GM12878 (cell line): ENCODE results near the gene GLI2. TPM values are rescaled to one million over a fixed set of nuclear protein-coding genes. Genes with fewer than 3 reads are reported as not detected.

Experiments
- ATAC-seq: fragments of 200-7000 bp; cut with Tn5 transposase; 3 replicates; pipeline ENCODE4 v1.9.1; 2020; ENCODE audit warnings: mild to moderate bottlenecking, moderate library complexity
- BruUV-seq: library from RNA; stranded (reverse); fragments of 400-500 nt; replicated peaks from 2 replicates; lab custom pipeline; 2021; lab: Mats Ljungman, UMichigan
- CTCF ChIA-PET: fragments of 300-600 bp; sonication (Branson Sonifier 250); formaldehyde crosslinking; extraction: SDS; loops from one replicate; lab custom pipeline; 2021; ENCODE audit warnings: inconsistent platforms; lab: Yijun Ruan, JAX
- POLR2A ChIA-PET: fragments of 350-600 bp; formaldehyde crosslinking; extraction: SDS; loops from one replicate; lab custom pipeline; 2021; ENCODE audit warnings: inconsistent platforms; lab: Charles Lee
- RAD21 ChIA-PET: fragments of 300-600 bp; sonication (Branson Sonifier 250); formaldehyde crosslinking; loops from one replicate; lab custom pipeline; 2023; ENCODE audit warnings: antibody characterized with exemption; ENCODE audit not compliant: unreplicated experiment; lab: Charles Lee
- SMC1A ChIA-PET: fragments of 300-600 bp; sonication (Branson Sonifier 250); formaldehyde crosslinking; loops from one replicate; lab custom pipeline; 2023; ENCODE audit not compliant: unreplicated experiment, uncharacterized antibody; lab: Charles Lee
- DNase-seq: peaks from one replicate; pipeline ENCODE4 v3.0.0-alpha.2; 2011; ENCODE audit warnings: low read depth, low spot score
- FAIRE-seq: peaks from 3 replicates; lab custom pipeline; 2011; peaks lifted over from hg19 to GRCh38; lab: Jason Lieb, UNC
- H2AFZ ChIP-seq: 2 replicates; pipeline ENCODE4 v1.6.0; 2011; ENCODE audit warnings: low read depth, low read length, control low read depth; ENCODE audit not compliant: control insufficient read depth
- H3K27ac ChIP-seq: 2 replicates; pipeline ENCODE4 v1.5.1; 2011; ENCODE audit warnings: control low read depth; ENCODE audit not compliant: control insufficient read depth, insufficient read depth
- H3K27me3 ChIP-seq, 2 experiments: replicated peaks in 1 of 2; 2 replicates each; pipeline versions ENCODE4 v1.6.0 to v1.6.1; 2011; ENCODE audit warnings: low read length in 1 of 2; ENCODE audit not compliant: control insufficient read depth in 2 of 2, insufficient read depth in 2 of 2
- H3K36me3 ChIP-seq, 2 experiments: 2 replicates each; pipeline ENCODE4 v1.5.1; 2011; ENCODE audit warnings: low read length in 1 of 2; ENCODE audit not compliant: control insufficient read depth in 2 of 2, insufficient read depth in 2 of 2
- H3K4me1 ChIP-seq: 2 replicates; pipeline ENCODE4 v1.6.1; 2011; ENCODE audit warnings: mild to moderate bottlenecking, low read length, moderate library complexity, mixed read lengths; ENCODE audit not compliant: control insufficient read depth, insufficient read depth
- H3K4me2 ChIP-seq: 2 replicates; pipeline ENCODE4 v1.6.0; 2011; ENCODE audit warnings: control low read depth; ENCODE audit not compliant: control insufficient read depth, insufficient read depth
- H3K4me3 ChIP-seq: fragments of 200-600 bp; sonication (generic); 2 replicates; pipeline ENCODE4 v1.5.1; 2016
- H3K79me2 ChIP-seq: 2 replicates; pipeline ENCODE4 v1.6.0; 2011; ENCODE audit warnings: low read length; ENCODE audit not compliant: control insufficient read depth, insufficient read depth
- H3K9ac ChIP-seq: 2 replicates; pipeline ENCODE4 v1.8.0; 2011; ENCODE audit warnings: low read length, control low read depth, mixed read lengths; ENCODE audit not compliant: control insufficient read depth, insufficient read depth
- H3K9me3 ChIP-seq: replicated peaks from 3 replicates; pipeline ENCODE4 v1.5.1; 2011; ENCODE audit warnings: mild to moderate bottlenecking, low read length; ENCODE audit not compliant: control insufficient read depth, insufficient read depth
- H4K20me1 ChIP-seq: 2 replicates; pipeline ENCODE4 v1.6.0; 2011; ENCODE audit not compliant: control insufficient read depth, insufficient read depth
- EZH2 ChIP-seq: IDR thresholded peaks from 2 replicates; pipeline ENCODE4 v1.6.1; 2012; ENCODE audit warnings: low read depth, mild to moderate bottlenecking, control low read depth, inconsistent platforms, low read length, borderline replicate concordance; ENCODE audit not compliant: control insufficient read depth
- FOS ChIP-seq: IDR thresholded peaks from 3 replicates; pipeline ENCODE4 v1.6.1; 2011; ENCODE audit warnings: borderline replicate concordance; ENCODE audit not compliant: insufficient read length; ENCODE audit errors: extremely low read depth
- NBN ChIP-seq: fragments of 450-650 bp; IDR thresholded peaks from 2 replicates; pipeline ENCODE4 v1.6.1; 2016
- NR2C1 ChIP-seq: fragments of 450-650 bp; IDR thresholded peaks from 2 replicates; pipeline ENCODE4 v1.6.1; 2017; ENCODE audit warnings: antibody characterized with exemption, mild to moderate bottlenecking, moderate library complexity
- SUPT20H ChIP-seq: IDR thresholded peaks from 2 replicates; pipeline ENCODE4 v1.6.1; 2011; ENCODE audit warnings: low read depth, mild to moderate bottlenecking, low read length, moderate library complexity, borderline replicate concordance; ENCODE audit not compliant: control insufficient read depth
- YY1 ChIP-seq: IDR thresholded peaks from 2 replicates; pipeline ENCODE4 v1.6.1; 2011; ENCODE audit warnings: low read depth, mild to moderate bottlenecking, low read length
- ZNF217 ChIP-seq: fragments of 450-650 bp; IDR thresholded peaks from 2 replicates; pipeline ENCODE4 v1.6.1; 2017; ENCODE audit warnings: antibody characterized with exemption, mild to moderate bottlenecking
- in situ Hi-C: fragments of 300-500 bp; cut with MboI; formaldehyde crosslinking; loops from 9 replicates; pipeline ENCODE4 v1.14.3; 2018; ENCODE audit warnings: mixed read lengths
- intact Hi-C: fragments of 100-400 bp; cut with micrococcal nuclease; formaldehyde crosslinking; loops from one replicate; pipeline ENCODE4 v1.14.2; 2022; ENCODE audit not compliant: unreplicated experiment
- polyA plus RNA-seq, 11 experiments: library from polyadenylated mRNA; depleted of rRNA in 4 of 11; unstranded in 6 of 11; stranded (reverse) in 5 of 11; fragments of >200 nt; fragmentation: Nextera tagmentation in 4 of 11; fragmentation: Illumina TruSeq in 1 of 11; extraction: Ambion mirVana in 4 of 11; extraction: Trizol in 1 of 11; gene quantifications; 1 replicate in 1 of 11; 2 replicates in 10 of 11; pipeline versions ENCODE4 v1.2.1 to v1.2.3, GENCODE V29; 2011 to 2016; ENCODE audit warnings: inconsistent platforms in 2 of 11, missing spikeins in 2 of 11, low read depth in 1 of 11
- total RNA-seq, 4 experiments: library from RNA; depleted of rRNA in 3 of 4; stranded (reverse); fragments of >200 nt in 3 of 4; fragmentation: Illumina TruSeq in 1 of 4; extraction: Trizol in 1 of 4; gene quantifications; 2 replicates each; pipeline versions ENCODE4 v1.2.1 to v1.2.3, GENCODE V29; 2013 to 2021
- TF ChIP-seq, protein P1 (sequence below): IDR thresholded peaks from 2 replicates; pipeline ENCODE4 v1.6.1; 2011; ENCODE audit warnings: borderline replicate concordance, low read depth, mild to moderate bottlenecking, moderate library complexity, low read length; ENCODE audit not compliant: insufficient read depth, poor library complexity, severe bottlenecking

The GLI2 gene
- total and polyA plus RNA-seq, 10 of the 15 experiments (the other 5 are each of a cell fraction or from before 2014, with no cell fraction given) = 0.01 TPM; not detected in 9

DNA sequence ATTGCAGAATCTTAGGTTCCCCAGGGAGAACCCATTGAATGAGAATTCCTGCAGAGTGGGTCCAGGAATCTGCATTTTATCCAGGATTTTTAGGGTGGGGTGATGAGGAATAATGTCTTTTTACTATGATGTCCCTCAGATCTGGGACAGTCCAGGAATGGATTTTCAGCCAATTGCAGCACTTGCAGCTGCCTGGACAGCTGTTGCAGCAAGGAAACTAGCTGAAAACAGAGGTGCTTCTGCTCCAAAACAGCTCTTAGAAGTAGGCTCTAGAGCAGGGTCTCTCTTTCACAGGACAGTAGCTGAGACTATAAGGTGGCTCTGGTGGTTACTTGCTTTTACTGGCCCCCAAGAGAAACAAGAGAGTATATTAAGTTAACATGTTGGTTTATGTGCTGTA is 9.1 kb downstream of the GLI2 start:
- Histone ChIP-seq H3K27ac (no peak overlapping the region), H2AFZ (no peak overlapping the region), H3K79me2 (no peaks in the 10 kb centered on the region), H3K9me3 (no peaks in the 10 kb centered on the region), H3K4me2 (no peak overlapping the region), H3K27me3 (peaks cover 4 to 5% of the 10 kb centered on the region in 2 experiments; a peak in 3 of 4 replicates), H3K4me1 (no peaks in the 10 kb centered on the region), H3K36me3 (no peaks in the 10 kb centered on the region), H3K9ac (no peak overlapping the region), H3K4me3 (no peak overlapping the region), H4K20me1 (no peaks in the 10 kb centered on the region)
- ChIA-PET SMC1A (no interaction called here), CTCF (no interaction called here), RAD21 (no interaction called here), POLR2A (no interaction called here)
- ATAC-seq (no peak), DNase-seq (no peak), FAIRE-seq (no peak)
- intact Hi-C loops = no loop called here
- in situ Hi-C loops = no loop called here
- no TSS peak for BruUV-seq
- TF ChIP-seq FOS = no peak
- TF ChIP-seq NBN = no peak
- TF ChIP-seq YY1 = no peak
- no peak for TF ChIP-seq NR2C1
- TF ChIP-seq, protein P1, sequence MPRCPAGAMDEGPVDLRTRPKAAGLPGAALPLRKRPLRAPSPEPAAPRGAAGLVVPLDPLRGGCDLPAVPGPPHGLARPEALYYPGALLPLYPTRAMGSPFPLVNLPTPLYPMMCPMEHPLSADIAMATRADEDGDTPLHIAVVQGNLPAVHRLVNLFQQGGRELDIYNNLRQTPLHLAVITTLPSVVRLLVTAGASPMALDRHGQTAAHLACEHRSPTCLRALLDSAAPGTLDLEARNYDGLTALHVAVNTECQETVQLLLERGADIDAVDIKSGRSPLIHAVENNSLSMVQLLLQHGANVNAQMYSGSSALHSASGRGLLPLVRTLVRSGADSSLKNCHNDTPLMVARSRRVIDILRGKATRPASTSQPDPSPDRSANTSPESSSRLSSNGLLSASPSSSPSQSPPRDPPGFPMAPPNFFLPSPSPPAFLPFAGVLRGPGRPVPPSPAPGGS = no peak
- TF ChIP-seq ZNF217 = no peak
- TF ChIP-seq SUPT20H = no peak
- no peak for TF ChIP-seq EZH2
